ENCODE results near the gene USP36. TPM values are rescaled to one million over a fixed set of nuclear protein-coding genes. Genes with fewer than 3 reads are reported as not detected.
A peak's percentile ranks its signal among the peaks of the same experiment; 100 is the strongest.

USP36 gene
- total RNA-seq, 2 donors from 2014 or later: 31.2 to 66.6 TPM

GRCh38 chr17:78839762-78840529 lies 668 bp downstream of the USP36 start:
- 1% methylated on average over 73 of the region's 73 CpGs for WGBS
- Histone ChIP-seq H3K4me1 (replicated peaks) (peaks cover 9% of the 10 kb centered on the region), H3K4me3 (peak overlapping the region; percentile 84 to 87), H3K27me3 (replicated peaks; ENCODE audit: insufficient read depth) (no peaks in the 10 kb centered on the region), H3K36me3 (peaks cover 8 to 9% of the 10 kb centered on the region in 2 donors), H3K27ac (peak overlapping the region; percentile 97), H3K9me3 (no peaks in the 10 kb centered on the region)
- DNase-seq (ENCODE audit: low spot score): no peak
- TF ChIP-seq POLR2A (IDR thresholded peaks at IDR 0.05) (no peak), POLR2AphosphoS5 (IDR thresholded peaks at IDR 0.05) (no peak), CTCF (IDR thresholded peaks at IDR 0.05) (no peak)
- intact Hi-C loops (cut with DNase I): no loop called here

GRCh38 chr17:78839235-78839761 lies 1.3 kb downstream of the USP36 start:
- peaks cover 9% of the 10 kb centered on the region for H3K4me1 ChIP-seq (replicated peaks)
- intact Hi-C loops (cut with DNase I): no loop called here
- peak overlapping the region; percentile 97 for H3K27ac ChIP-seq

GRCh38 chr17:78838574-78839005 lies 2.0 kb downstream of the USP36 start:
- intact Hi-C loops (cut with DNase I): no loop called here

More at GRCh38 chr17:78839235-78839761, 1.3 kb downstream of the USP36 start:
- Histone ChIP-seq H3K4me3 (peak overlapping the region; percentile 84 to 87), H3K36me3 (peaks cover 9% of the 10 kb centered on the region in 2 donors), H3K27me3 (replicated peaks; ENCODE audit: insufficient read depth) (no peaks in the 10 kb centered on the region), H3K9me3 (no peaks in the 10 kb centered on the region)
- DNase-seq (ENCODE audit: low spot score): no peak
- TF ChIP-seq POLR2AphosphoS5 (IDR thresholded peaks at IDR 0.05): no peak
- no peak for TF ChIP-seq POLR2A (IDR thresholded peaks at IDR 0.05)
- TF ChIP-seq CTCF (IDR thresholded peaks at IDR 0.05): no peak
- WGBS: 18% methylated on average over 11 of the region's 11 CpGs

GRCh38 chr17:78836420-78837021 lies 4.1 kb downstream of the USP36 start:
- Histone ChIP-seq H3K4me1 (replicated peaks) (peaks cover 13% of the 10 kb centered on the region), H3K36me3 (peaks cover 9% of the 10 kb centered on the region in 2 donors), H3K27ac (no peak overlapping the region), H3K4me3 (no peak overlapping the region), H3K9me3 (no peaks in the 10 kb centered on the region), H3K27me3 (replicated peaks; ENCODE audit: insufficient read depth) (no peaks in the 10 kb centered on the region)
- no peak for DNase-seq (ENCODE audit: low spot score)
- TF ChIP-seq CTCF (IDR thresholded peaks at IDR 0.05) (no peak), POLR2A (IDR thresholded peaks at IDR 0.05) (no peak)
- intact Hi-C loops (cut with DNase I): no loop called here
- WGBS: 76% methylated on average over 5 of the region's 5 CpGs

More at GRCh38 chr17:78838574-78839005, 2.0 kb downstream of the USP36 start:
- TF ChIP-seq CTCF (IDR thresholded peaks at IDR 0.05) (no peak), POLR2AphosphoS5 (IDR thresholded peaks at IDR 0.05) (no peak), POLR2A (IDR thresholded peaks at IDR 0.05) (no peak)
- H3K9me3 ChIP-seq: no peaks in the 10 kb centered on the region
- peaks cover 9% of the 10 kb centered on the region in 2 donors for H3K36me3 ChIP-seq
- H3K4me1 ChIP-seq (replicated peaks): peaks cover 9% of the 10 kb centered on the region
- no peak overlapping the region for H3K4me3 ChIP-seq
- 63% methylated on average over 22 of the region's 22 CpGs for WGBS
- DNase-seq (ENCODE audit: low spot score): peak; percentile 43
- no peaks in the 10 kb centered on the region for H3K27me3 ChIP-seq (replicated peaks; ENCODE audit: insufficient read depth)
- H3K27ac ChIP-seq: no peak overlapping the region

Data from prostate gland (tissue), 2 donors.